PC-9 (cell line): Measurements from ENCODE around the gene SMTNL2.

Experiments used
- EZH2 ChIP-seq: fragments of 200-600 bp; sonication (generic); IDR thresholded peaks from 2 replicates; pipeline ENCODE4 v1.8.0; 2017; ENCODE audit warnings: antibody characterized with exemption, low read depth
- TF ChIP-seq, protein P1 (sequence below): fragments of 200-600 bp; sonication (generic); conservative IDR thresholded peaks from 2 replicates; pipeline ENCODE4 v1.6.1; 2017; ENCODE audit warnings: mixed run types, antibody characterized with exemption, mild to moderate bottlenecking, moderate library complexity

DNA sequence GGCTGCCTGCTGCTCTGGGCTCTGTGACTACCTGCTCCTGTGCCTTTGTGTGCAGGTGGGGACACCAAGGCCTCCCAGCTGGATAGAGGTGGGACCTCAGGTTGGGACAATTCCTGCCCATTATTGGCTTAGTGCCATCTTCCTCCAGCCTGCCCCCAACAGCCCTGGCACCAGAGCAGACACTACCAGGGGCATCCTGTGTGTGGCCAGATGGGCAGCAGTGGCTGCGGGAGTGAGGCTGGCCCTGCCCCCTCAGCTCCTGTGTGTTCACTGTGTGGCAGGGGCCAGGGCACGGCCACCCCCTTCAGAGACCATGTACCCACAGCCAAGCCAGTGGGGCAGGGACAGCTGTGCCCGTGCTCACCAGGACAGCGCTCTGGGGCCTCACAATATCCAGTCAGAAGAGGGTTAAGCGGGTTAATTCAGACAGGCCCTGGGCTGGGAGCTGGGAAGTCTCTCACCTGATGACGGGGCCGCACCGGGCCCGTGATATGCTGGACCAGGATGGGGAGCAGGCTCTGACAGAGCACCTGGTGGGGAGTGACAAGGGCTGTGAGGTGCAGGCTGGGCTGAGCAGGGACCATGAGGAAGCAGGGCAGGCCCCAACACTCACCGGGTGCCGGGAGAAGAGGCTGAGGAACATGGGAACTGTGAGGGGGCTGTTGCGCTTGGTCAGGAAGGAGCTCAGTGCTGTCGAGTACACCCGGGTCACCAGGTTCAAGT, 42.2 kb upstream of the SMTNL2 start:
- TF ChIP-seq, protein P1, sequence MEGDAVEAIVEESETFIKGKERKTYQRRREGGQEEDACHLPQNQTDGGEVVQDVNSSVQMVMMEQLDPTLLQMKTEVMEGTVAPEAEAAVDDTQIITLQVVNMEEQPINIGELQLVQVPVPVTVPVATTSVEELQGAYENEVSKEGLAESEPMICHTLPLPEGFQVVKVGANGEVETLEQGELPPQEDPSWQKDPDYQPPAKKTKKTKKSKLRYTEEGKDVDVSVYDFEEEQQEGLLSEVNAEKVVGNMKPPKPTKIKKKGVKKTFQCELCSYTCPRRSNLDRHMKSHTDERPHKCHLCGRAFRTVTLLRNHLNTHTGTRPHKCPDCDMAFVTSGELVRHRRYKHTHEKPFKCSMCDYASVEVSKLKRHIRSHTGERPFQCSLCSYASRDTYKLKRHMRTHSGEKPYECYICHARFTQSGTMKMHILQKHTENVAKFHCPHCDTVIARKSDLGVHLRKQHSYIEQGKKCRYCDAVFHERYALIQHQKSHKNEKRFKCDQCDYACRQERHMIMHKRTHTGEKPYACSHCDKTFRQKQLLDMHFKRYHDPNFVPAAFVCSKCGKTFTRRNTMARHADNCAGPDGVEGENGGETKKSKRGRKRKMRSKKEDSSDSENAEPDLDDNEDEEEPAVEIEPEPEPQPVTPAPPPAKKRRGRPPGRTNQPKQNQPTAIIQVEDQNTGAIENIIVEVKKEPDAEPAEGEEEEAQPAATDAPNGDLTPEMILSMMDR: no peak
- no peak for TF ChIP-seq EZH2
